ENCODE results near the gene VPS26C. TPM values are rescaled to one million over a fixed set of nuclear protein-coding genes. Genes with fewer than 3 reads are reported as not detected.

The VPS26C gene
- total RNA-seq, 2 experiments from 2014 or later: 70.9 to 73.4 TPM

GRCh38 chr21:37210799-37211198 is 56.3 kb downstream of the VPS26C start:
- Mint-ChIP-seq H3K27me3 (peaks cover 1% of the 10 kb centered on the region), H3K36me3 (ENCODE audit: low read depth) (no peaks in the 10 kb centered on the region), H3K4me3 (no peak overlapping the region), H3K27ac (no peak overlapping the region), H3K4me1 (ENCODE audit: low read depth) (peaks cover 19% of the 10 kb centered on the region), H3K9me3 (peaks cover 1% of the 10 kb centered on the region)
- no peak for DNase-seq
- TF ChIP-seq, protein P1, sequence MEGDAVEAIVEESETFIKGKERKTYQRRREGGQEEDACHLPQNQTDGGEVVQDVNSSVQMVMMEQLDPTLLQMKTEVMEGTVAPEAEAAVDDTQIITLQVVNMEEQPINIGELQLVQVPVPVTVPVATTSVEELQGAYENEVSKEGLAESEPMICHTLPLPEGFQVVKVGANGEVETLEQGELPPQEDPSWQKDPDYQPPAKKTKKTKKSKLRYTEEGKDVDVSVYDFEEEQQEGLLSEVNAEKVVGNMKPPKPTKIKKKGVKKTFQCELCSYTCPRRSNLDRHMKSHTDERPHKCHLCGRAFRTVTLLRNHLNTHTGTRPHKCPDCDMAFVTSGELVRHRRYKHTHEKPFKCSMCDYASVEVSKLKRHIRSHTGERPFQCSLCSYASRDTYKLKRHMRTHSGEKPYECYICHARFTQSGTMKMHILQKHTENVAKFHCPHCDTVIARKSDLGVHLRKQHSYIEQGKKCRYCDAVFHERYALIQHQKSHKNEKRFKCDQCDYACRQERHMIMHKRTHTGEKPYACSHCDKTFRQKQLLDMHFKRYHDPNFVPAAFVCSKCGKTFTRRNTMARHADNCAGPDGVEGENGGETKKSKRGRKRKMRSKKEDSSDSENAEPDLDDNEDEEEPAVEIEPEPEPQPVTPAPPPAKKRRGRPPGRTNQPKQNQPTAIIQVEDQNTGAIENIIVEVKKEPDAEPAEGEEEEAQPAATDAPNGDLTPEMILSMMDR (IDR thresholded peaks at IDR 0.05): no peak
- ATAC-seq: no peak
- CTCF ChIA-PET: no interaction called here
- POLR2A ChIA-PET: no interaction called here
- intact Hi-C loops (cut with micrococcal nuclease): no loop called here

- intact Hi-C loops (cut with micrococcal nuclease): no loop called here
- ChIA-PET CTCF (interaction anchor here (1.0 kb wide), 1 partner anchor 9 kb away, joined by 3 read pairs; no protein-coding TSS in a partner anchor), POLR2A (interaction anchor here (1.1 kb wide), 1 partner anchor 9 kb away, joined by 3 read pairs; no protein-coding TSS in a partner anchor)
- no peak for DNase-seq
- Mint-ChIP-seq H3K9me3 (peaks cover 1% of the 10 kb centered on the region), H3K27me3 (peaks cover 1% of the 10 kb centered on the region), H3K36me3 (ENCODE audit: low read depth) (no peaks in the 10 kb centered on the region), H3K27ac (no peak overlapping the region), H3K4me1 (ENCODE audit: low read depth) (peaks cover 19% of the 10 kb centered on the region), H3K4me3 (no peak overlapping the region)
- TF ChIP-seq, protein P1 (IDR thresholded peaks at IDR 0.05): no peak
- no peak for ATAC-seq
These were observed 57.0 kb downstream of the VPS26C start for GRCh38 chr21:37210130-37210529.

DNA sequence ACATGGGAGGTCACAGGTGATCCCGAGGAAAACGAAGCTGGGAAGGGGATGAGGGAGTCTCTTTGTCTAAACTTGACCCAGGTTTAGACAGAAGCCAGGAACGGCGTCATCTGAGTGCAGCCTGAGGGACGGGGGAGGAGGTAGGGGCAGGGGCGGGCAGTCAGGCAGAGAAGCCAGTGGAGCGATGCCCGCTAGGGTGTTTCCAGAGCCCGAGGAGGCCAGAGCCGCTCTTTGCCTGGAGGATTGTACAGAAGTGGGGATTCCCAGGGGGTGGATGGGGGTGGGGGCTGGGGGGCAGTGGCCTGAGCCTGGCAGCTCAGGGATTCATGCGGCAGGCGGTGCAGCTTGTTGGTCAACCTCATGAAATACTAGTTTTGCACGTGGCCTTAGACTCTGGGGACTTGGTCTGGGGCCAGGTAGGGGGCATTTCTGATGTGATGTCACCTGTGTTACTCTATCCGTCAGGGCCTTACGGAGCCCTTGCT is 58.4 kb downstream of the VPS26C start:
- CTCF ChIA-PET: interaction anchor here (0.9 to 2.0 kb wide), 2 partner anchors 12 to 163 kb away, joined by 3 to 4 read pairs; no protein-coding TSS in a partner anchor
- intact Hi-C loops (cut with micrococcal nuclease): no loop called here
- Mint-ChIP-seq H3K27ac (no peak overlapping the region), H3K36me3 (ENCODE audit: low read depth) (peaks cover 4% of the 10 kb centered on the region), H3K27me3 (peaks cover 1% of the 10 kb centered on the region), H3K4me3 (no peak overlapping the region), H3K9me3 (peaks cover 1% of the 10 kb centered on the region), H3K4me1 (ENCODE audit: low read depth) (peaks cover 19% of the 10 kb centered on the region)
- ATAC-seq (no peak), DNase-seq (no peak)
- TF ChIP-seq, protein P1 (IDR thresholded peaks at IDR 0.05): no peak
- POLR2A ChIA-PET: interaction anchor here (1.0 to 1.5 kb wide), 3 partner anchors 8 to 355 kb away, joined by 3 to 8 read pairs (median 3); no protein-coding TSS in a partner anchor

DNA sequence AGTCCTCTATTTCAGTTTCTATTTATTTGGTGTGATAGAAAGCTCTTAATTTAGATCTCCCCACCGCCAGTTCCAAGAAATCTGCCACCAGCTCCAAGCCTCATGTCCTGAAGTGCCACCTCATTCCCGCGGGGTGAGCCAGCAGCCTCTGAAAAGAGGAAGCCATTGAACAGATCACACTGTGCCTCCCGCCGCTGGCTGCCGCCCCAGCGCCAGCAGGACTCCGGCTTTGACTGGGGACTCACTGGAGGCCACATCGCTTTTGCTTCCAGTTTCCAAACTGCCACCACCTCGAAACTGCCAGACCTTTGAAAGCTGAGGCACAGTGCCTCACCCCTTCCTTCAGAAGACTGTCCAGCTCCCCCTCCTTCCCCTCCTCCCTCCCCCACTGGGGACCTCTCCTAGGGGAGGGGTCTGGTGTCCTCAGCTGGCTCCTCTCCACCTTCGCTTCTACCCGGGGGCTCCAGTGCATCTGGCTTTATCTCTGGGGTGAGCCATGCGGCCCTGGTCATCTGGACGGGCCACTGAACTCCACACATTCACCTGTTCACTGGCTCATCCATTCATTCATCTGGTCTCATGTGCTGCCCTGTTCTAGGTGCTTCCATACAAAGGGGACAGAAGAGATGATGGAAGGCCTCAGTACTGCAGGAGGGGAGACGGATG is 58.9 kb downstream of the VPS26C start:
- Mint-ChIP-seq H3K4me1 (ENCODE audit: low read depth) (peaks cover 19% of the 10 kb centered on the region), H3K4me3 (peak overlapping the region; percentile 60), H3K36me3 (ENCODE audit: low read depth) (peaks cover 5% of the 10 kb centered on the region), H3K9me3 (peaks cover 1% of the 10 kb centered on the region), H3K27me3 (peaks cover 1% of the 10 kb centered on the region), H3K27ac (peak overlapping the region; percentile 71)
- ChIA-PET POLR2A (interaction anchor here (0.7 to 1.5 kb wide), 4 partner anchors 9 to 356 kb away, joined by 3 to 8 read pairs (median 3); no protein-coding TSS in a partner anchor), CTCF (interaction anchor here (0.9 to 2.0 kb wide), 4 partner anchors 13 to 163 kb away, joined by 3 to 5 read pairs (median 4); no protein-coding TSS in a partner anchor)
- ATAC-seq: peak; percentile 87
- peak; percentile 64 for DNase-seq
- TF ChIP-seq, protein P1 (IDR thresholded peaks at IDR 0.05): no peak
- intact Hi-C loops (cut with micrococcal nuclease): no loop called here
